Medulla oblongata (tissue), 1 donor: Measurements from ENCODE around the gene LACTB.

Experiments
- DNase-seq: peaks from one replicate; pipeline ENCODE4 v3.0.0-alpha.2; 2015; ENCODE audit errors: extremely low spot score

Gene LACTB

GRCh38 chr15:63172851-63173451 lies 51.3 kb downstream of the LACTB start:
- DNase-seq, result peak; percentile 58

- no peak for DNase-seq
These were observed 54.6 kb downstream of the LACTB start for GRCh38 chr15:63176302-63176701.

DNA sequence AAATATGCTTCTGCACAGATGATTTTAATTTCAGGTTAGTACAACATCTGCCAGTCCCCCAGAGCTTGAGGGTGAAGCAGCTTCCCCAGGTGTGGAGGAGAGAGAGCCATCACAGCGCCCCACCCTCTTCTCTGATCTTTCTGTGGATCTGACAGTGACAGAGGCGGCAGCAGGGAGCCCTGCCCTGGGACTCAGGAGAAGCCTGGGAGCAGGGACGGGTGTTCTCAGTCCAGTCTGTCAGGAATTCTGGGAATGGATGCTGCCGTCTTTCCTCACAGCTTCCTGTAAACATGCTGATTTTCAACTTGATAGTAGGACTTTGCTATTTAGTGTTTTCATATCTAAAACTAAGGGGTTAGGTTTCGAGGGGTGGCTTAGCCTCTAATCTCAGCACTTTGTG lies 56.4 kb downstream of the LACTB start:
- DNase-seq, result no peak

DNA sequence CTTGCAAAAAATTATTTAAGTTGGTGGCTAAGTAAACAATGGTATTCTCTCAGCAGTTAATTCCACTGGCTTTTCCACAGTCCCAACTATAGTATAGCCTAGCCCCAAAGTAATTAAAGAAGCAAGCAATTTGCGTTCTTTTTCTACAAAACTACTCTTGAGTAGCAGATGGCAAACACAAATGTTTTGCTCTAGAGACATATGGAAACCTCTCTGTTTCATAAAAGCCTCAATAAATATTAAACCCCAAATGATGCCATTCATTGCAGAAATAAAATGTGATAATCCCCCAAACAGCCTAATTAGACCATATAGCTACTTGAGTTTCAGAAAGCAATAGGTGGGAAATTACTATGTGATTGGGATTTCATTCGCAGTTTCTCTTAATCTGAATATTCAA lies 59.1 kb downstream of the LACTB start:
- DNase-seq, result no peak

DNA sequence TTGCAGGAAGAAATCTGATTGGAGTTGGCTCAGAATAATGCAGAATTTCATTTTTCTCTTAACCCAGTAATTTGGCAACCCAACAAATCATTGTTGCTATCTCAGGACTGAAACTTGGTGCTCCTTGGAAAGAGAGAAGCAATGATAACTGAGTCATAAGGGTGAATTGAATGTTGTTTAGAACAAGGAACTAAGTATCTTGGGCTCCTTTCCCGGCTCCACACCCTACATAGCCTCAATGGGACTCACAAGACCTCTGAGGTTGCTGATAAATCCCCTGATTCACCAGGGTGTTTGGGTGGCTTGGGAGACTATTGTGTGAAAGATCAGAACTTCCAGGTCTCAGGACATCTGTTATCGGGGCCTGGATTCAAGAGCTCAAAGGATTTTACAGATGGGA lies 60.0 kb downstream of the LACTB start:
- no peak for DNase-seq

GRCh38 chr15:63185206-63185605 lies 63.5 kb downstream of the LACTB start:
- no peak for DNase-seq

DNA sequence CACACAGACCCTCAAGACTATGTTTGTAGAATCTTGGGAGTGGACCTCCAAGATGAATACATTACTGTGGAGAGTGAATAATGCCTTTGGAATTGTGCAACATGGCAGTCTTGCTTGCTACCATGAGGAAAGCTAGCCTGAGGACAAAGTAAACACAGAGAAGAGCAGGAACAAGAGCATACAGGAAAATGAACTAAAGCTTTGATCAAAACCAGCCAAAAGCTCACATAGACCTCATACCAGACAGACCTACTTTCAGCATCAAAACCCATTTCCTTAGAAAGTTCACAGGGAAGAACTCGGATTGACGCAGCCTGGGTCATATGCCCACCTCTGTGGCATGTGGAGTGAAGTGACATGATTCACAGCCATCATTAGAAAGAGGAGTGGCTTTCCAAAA lies 64.4 kb downstream of the LACTB start:
- DNase-seq, result no peak

DNA sequence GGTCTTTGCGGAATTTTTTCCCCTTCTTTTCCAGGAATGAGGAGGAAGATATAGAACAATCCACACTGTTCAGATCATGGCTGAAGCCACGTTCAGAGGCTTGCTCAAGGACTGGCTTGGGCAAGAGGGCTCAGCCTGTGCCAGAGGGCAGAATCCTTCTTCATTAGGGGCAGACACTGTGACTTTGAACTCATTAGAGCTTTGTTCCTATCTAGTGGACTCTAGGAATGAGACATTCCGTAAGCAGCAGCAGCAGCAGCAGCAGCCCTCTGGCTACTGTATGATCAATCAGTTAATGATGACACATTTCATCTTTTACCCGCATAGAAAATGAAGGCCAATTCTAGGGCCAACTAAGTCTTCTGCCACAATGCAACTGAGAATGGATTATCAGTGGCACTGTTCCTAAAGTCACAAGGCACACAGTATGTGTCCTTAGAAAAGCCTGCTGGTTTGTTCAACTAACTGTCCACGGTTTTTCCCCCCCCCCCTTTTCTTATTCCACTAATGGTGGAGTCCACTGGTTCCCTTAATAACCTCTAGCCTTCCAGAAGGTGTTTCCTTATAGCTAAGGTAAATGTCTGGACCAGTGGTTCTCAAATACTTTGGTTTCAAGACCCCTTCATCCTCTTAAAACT lies 66.0 kb downstream of the LACTB start:
- DNase-seq, result no peak

DNA sequence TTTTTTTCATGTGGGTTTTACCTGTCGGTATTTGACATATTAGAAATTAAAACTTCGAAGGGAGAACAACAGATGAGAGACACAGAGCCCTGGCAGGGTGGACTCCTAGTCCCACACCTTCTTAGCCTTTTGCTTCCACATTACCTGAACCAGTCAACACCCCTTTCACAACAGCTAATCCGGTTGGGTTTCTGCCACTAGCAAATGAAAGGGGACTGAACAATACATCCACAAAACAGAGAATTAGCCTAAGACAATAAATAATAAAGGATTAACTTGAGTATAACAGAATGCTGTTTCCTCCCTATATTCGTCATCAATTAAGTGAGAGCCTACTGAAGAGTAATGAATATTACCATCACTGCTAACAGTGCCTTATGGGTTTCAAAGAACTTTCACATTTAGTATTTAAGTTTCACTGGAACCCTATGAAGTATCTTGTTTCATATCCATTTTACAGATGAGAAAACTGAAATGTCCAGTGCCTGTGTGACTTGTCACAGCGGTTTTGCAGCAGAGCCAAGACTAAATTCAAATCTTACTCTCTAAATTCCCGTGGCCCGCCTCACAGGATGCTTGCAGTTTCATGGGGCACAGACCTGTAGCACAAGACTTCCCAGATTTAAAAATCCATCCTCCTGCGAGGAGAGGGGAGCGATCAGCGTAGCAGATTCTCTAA lies 66.7 kb downstream of the LACTB start:
- no peak for DNase-seq

DNA sequence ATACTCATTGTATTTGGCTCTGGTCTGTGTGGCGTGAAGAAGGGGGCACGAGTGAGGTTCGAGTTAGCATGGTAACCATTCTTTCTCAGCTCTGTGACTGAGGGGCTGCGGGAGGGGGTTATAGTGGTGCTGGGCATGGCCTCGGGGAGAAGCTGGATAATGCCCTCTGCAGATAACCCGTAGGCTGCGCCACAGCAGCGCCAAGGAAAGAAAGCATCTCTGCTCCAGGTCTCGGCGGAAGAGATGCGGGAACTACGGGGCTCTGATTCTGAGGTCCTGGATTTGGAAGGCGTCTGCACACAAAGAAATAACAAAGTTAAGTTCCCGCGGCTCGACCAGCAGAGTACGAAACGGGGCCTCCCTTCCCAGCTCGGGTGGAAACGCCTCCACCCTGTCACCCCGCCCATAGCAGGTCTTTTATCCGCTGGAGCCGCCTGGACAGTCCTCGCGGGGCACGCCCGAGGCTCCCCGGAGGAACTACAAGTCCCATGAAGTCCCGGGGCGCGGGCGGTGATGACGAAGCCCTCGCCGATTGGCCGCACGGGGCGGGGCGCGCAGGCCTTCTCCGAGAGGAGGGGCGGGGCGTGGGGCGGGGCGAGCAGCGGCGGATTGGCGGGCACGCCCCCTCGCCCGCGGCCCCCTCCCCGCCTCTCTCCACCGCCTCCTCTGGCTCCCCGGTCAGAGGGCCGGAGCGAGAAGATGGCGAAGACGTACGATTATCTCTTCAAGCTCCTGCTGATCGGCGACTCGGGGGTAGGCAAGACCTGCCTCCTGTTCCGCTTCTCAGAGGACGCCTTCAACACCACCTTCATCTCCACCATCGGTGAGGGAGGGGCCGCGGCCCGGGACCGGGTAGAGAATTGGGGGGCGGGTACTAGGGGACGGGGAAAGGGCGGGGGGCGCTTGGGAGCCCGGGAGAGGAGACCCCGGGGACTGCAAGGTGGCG lies 67.5 kb downstream of the LACTB start, which contains the start of gene RAB8B:
Gene RAB8B (plus strand): TSS at position 681 of the 946 bp plus-strand sequence. CDS start 19 bp downstream, at position 700.
- DNase-seq, result peak; percentile 97

DNA sequence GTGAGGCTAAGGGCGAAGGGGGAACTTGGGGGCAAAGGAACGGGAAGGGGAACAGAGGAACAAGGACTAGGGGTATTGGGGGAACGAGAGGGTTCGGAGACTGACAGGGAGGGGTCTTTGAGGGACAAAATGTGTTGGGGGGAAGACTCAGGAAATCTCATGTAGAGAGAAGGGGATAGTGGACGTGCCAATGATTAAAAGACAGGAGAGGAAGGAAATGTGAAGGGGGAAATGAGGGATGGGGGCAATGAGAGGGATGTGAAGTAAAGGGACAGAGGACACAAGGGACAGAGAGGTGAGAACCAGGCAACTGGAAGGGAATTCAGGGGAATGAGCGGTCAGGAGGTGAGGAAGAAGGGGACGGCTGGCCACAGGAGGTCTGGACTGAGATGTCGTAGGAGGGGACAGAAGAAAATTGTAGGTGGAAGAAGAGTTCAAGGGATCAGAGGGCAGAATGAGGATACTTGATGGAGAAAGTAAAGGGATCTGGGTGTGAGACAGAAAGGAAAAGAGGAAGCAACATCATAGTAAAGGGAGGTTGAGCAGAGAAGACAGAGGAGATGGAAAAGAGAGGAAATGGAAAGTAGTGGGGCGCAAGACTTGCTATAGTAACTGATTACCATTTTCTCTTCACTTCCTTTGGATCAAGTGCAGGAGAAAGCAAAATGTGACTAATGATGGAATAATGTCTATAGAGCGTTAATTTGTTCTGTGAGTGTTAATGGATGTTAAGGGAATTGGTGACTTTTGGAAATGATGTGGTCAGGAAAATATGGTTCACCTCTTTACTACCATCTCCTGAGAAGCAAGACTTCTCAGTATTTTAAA lies 68.5 kb downstream of the LACTB start:
- no peak for DNase-seq

GRCh38 chr15:63190769-63191649 lies 69.3 kb downstream of the LACTB start:
- DNase-seq, result no peak
